PC-9 (cell line): Measurements from ENCODE around the gene GULP1.
"Not testable (repeated sequence)": the region's sequence is repeated elsewhere in the genome, so short reads cannot be mapped to it uniquely, and the experiment has no call there.

Source experiments
- CTCF ChIP-seq: fragments of 200-600 bp; sonication (generic); conservative IDR thresholded peaks from 2 replicates; pipeline ENCODE4 v1.6.1; 2017; ENCODE audit warnings: mixed run types, antibody characterized with exemption, mild to moderate bottlenecking, moderate library complexity
- EZH2 ChIP-seq: fragments of 200-600 bp; sonication (generic); IDR thresholded peaks from 2 replicates; pipeline ENCODE4 v1.8.0; 2017; ENCODE audit warnings: antibody characterized with exemption, low read depth

GRCh38 chr2:188605609-188606584 lies 314.2 kb downstream of the GULP1 start:
- not testable (repeated sequence) for TF ChIP-seq CTCF, EZH2
